Posterior vena cava (tissue), 2 donors: Measurements from ENCODE around the gene HSPB6. TPM values are rescaled to one million over a fixed set of nuclear protein-coding genes. Genes with fewer than 3 reads are reported as not detected.

Experiments used
- DNase-seq: peaks from one replicate; pipeline ENCODE4 v3.0.0-alpha.2; 2020; ENCODE audit warnings: low spot score
- intact Hi-C, 2 donors: fragments of 100-400 bp; cut with DNase I; formaldehyde crosslinking; loops; one replicate each; pipeline versions ENCODE4 v1.14.1 to v1.14.2; 2022 to 2023
- total RNA-seq, 2 donors: library from RNA; stranded (reverse); fragmentation: NEBNext Ultra II Directional; extraction: Animal tissue kit (Norgen Biotek cat#: 25700); gene quantifications; one replicate each; pipeline ENCODE4 v1.2.1, GENCODE V29; 2021
- donor health status: DM: yes; HTN: yes; CAD: no.
- donor health status: DM: yes; HTN: yes; CAD: no.

The HSPB6 gene
- total RNA-seq, 2 donors from 2014 or later: 290 to 412 TPM

DNA sequence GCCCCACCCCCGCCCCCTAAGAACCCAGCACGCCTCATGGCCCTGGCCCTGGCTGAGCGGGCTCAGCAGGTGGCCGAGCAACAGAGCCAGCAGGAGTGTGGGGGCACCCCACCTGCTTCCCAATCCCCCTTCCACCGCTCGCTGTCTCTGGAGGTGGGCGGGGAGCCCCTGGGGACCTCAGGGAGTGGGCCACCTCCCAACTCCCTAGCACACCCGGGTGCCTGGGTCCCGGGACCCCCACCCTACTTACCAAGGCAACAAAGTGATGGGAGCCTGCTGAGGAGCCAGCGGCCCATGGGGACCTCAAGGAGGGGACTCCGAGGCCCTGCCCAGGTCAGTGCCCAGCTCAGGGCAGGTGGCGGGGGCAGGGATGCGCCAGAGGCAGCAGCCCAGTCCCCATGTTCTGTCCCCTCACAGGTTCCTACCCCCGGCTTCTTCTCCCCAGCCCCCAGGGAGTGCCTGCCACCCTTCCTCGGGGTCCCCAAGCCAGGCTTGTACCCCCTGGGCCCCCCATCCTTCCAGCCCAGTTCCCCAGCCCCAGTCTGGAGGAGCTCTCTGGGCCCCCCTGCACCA, 30.5 kb upstream of the HSPB6 start:
- intact Hi-C loops: no loop called here
- no peak for DNase-seq

DNA sequence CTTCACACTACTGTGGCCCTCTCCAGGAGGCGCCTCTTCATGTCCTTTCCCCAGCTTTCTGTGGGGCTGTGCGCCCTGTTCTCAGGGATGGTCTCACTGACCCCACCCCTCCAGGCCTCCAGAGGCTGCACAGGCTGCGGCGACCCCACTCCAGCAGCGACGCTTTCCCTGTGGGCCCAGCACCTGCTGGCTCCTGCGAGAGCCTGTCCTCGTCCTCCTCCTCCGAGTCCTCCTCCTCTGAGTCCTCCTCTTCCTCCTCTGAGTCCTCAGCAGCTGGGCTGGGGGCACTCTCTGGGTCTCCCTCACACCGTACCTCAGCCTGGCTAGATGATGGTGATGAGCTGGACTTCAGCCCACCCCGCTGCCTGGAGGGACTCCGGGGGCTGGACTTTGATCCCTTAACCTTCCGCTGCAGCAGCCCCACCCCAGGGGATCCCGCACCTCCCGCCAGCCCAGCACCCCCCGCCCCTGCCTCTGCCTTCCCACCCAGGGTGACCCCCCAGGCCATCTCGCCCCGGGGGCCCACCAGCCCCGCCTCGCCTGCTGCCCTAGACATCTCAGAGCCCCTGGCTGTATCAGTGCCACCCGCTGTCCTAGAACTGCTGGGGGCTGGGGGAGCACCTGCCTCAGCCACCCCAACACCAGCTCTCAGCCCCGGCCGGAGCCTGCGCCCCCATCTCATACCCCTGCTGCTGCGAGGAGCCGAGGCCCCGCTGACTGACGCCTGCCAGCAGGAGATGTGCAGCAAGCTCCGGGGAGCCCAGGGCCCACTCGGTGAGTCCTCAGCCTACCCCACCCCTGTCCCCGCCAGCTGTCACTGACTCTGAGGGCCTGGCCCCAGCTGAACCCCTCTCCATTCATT, 29.7 kb upstream of the HSPB6 start:
- intact Hi-C loops: no loop called here
- no peak for DNase-seq

DNA sequence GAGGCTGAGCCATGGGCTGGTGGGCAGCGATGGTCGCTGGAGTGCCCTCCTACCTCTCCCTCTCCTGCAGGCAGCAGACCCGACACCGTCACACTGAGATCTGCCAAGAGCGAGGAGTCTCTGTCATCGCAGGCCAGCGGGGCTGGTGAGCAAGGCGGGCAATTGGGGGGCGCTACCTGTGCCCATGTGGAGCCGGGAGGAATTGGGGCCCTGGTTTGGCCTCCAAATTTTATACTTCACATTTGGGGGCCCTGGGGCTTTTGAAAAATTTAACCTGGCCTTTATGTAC, 28.5 kb upstream of the HSPB6 start:
- intact Hi-C loops: no loop called here

DNA sequence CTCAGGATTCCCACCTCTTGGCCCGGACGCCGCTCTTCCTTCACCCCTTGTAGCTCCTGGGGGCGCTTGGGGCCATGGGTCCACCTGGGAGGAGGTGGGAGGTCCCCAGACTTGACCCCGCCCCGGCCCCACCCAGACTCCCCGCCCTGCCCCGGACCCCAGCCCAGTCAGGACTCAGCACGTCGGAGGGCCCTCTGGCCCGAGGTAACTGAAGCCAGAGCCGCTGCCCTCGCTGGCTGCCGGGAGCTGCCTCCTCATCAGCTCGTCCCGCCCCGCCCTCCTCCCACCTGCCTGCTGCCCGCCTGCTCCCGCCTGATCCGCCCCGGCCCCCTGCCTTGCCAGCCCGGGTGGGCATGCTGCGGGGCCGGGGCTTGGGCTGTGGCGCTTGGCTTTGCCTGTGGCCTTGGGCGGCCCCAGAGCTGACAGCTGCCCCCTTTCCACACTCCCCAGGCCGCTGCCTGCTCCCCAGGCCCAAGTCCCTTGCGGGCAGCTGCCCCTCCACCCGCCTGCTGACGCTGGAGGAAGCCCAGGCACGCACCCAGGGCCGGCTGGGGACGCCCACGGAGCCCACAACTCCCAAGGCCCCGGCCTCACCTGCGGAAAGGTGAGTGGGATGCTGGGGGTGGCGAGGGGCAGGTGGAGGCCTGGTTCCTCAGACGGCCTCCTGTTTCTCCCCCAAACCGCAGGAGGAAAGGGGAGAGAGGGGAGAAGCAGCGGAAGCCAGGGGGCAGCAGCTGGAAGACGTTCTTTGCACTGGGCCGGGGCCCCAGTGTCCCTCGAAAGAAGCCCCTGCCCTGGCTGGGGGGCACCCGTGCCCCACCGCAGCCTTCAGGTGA, 27.9 kb upstream of the HSPB6 start:
- intact Hi-C loops: no loop called here
- no peak for DNase-seq

More for the DNA sequence above, 28.5 kb upstream of the HSPB6 start:
- no peak for DNase-seq

DNA sequence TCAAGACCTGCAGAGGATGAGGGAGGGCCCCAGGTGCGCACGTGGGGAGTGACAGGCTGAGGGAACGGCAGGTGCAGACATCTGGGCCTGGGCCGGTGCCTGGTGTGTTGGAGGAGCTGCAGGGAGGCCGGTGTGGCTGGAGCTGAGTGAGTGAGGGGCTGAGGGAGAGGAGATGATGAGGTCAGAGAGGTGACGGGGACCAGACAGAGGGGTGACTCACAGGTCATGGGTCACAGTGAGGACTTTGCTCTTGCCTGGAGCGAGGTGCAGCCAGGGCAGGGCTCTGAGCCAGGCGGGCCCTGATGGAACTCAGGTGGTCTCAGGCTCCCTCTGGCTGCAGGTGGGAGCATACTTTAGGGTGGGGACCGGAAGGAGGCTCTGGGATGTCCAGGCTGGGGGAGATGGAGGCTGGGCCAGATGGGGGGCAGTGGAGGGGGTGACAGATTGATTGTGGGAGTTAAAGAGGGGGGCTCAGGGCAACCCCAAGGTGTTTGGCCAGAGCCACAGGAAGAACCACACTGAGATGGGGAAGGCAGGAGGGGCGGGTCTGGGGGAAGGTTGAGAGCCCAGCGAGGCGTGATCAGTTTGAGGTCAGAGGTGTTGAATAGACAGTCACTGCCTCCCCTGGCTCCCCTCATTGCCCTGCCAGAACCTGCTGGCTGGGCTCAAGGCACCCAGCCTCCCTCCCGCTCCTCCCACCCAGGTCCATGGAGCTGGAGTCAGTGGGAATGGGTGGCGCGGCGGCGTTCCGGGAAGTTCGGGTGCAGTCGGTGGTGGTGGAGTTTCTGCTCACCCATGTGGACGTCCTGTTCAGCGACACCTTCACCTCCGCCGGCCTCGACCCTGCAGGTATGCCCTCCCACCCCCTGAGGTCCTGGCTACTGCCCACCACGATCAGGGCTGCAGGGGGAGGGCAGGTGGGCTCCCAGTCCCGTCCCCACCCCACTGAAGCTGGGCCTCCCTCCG, 26.9 kb upstream of the HSPB6 start:
- DNase-seq: no peak
- intact Hi-C loops: no loop called here

DNA sequence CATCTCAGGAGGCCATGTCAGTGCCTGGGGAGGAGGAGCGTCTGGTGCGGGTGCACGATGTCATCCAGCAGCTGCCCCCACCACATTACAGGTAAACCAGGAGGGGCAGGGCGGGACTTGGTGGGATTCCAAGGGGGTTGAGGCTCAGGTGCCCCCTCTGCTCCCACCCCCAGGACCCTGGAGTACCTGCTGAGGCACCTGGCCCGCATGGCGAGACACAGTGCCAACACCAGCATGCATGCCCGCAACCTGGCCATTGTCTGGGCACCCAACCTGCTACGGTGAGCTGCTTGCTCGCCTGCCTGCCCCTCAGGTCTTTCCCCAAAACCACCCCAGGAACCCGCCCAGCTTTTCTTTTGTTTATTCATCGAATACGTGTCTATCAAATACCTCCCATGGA, 25.8 kb upstream of the HSPB6 start:
- DNase-seq: no peak
- intact Hi-C loops: no loop called here

GRCh38 chr19:35781650-35782049, 24.8 kb upstream of the HSPB6 start:
- DNase-seq: no peak
- intact Hi-C loops: no loop called here

GRCh38 chr19:35780717-35781116, 23.9 kb upstream of the HSPB6 start:
- intact Hi-C loops: no loop called here
- DNase-seq: no peak

GRCh38 chr19:35780058-35780457, 23.2 kb upstream of the HSPB6 start:
- intact Hi-C loops: no loop called here

GRCh38 chr19:35779033-35779432, 22.2 kb upstream of the HSPB6 start:
- no peak for DNase-seq
- intact Hi-C loops: no loop called here

More at GRCh38 chr19:35780058-35780457, 23.2 kb upstream of the HSPB6 start:
- DNase-seq: no peak

DNA sequence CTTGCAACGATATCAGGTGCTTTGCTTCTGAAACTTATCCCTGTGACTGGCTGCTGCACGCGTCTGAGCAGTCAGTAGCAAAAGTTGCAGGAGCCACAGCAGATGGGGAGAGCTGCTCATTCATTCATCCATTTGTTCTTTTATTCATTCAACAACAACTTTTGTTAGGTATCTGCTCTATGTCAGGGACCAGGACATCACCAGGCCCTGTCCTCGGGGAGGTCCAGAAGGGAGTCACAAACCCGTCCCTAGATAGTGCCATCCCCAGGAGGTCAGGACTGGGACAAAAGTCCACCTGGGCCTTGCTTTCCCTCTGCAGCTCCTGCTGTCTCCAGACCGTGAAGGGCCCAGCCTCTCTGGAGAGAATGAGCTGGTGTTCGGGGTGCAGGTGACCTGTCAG, 21.1 kb upstream of the HSPB6 start:
- DNase-seq: no peak
- intact Hi-C loops: no loop called here

DNA sequence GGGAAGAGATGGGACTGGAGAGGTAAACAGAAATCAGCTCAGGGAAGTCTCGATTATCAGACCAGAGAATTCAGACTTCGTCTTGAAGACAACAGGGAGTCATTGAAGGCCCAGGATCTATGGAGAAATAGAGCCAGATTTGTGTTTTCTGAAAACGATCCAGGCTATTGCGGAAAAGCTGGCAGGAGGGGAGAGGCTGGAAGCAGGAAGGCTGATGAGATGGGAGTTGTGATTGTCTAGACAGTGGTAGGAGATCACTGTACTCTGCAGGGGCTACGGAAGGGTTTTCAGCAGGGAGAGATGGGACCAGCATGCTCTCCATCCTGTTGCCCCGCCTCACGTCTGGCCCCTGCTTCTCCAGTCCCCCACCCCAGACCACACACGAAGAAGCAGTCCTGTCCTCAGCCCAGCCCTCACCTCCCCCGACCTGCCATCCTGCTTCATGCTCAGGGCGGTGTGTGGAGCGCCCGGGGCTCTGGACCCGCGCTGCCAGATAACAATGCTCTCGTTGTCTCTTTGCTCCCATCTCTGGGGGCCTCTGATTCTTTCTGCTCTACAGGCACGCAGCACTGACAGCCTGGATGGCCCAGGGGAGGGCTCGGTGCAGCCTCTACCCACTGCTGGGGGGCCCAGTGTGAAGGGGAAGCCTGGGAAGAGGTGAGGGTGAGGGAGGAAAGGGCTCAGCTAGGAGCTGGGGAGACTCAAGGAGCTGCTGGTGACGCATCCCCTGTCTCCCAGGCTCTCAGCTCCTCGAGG, 20.4 kb upstream of the HSPB6 start:
- intact Hi-C loops: no loop called here
- no peak for DNase-seq

- intact Hi-C loops: no loop called here
- no peak for DNase-seq
Measured at GRCh38 chr19:35776102-35776788, 19.4 kb upstream of the HSPB6 start.

- peak; percentile 100 for DNase-seq
Measured at GRCh38 chr19:35775298-35776101, 18.7 kb upstream of the HSPB6 start, which contains the start of gene ARHGAP33. TSS of gene ARHGAP33 (plus strand) at chr19:35775564. CDS start at chr19:35775659, 95 bp downstream.

DNA sequence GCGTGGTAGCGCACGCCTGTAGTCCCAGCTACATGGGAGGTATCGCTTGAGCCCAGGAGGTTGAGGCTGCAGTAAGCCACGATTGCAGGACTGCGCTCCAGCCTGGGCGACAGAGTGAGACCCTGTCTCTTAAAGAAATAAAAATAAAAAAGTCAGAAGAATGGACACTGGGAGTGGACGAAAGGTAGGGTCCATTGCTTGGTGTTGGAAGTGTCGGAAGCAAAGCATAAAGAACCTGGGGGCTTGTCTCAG, 18.1 kb upstream of the HSPB6 start:
- intact Hi-C loops: no loop called here
- DNase-seq: no peak

More at GRCh38 chr19:35775298-35776101, 18.7 kb upstream of the HSPB6 start, which contains the start of gene ARHGAP33:
- intact Hi-C loops: no loop called here

DNA sequence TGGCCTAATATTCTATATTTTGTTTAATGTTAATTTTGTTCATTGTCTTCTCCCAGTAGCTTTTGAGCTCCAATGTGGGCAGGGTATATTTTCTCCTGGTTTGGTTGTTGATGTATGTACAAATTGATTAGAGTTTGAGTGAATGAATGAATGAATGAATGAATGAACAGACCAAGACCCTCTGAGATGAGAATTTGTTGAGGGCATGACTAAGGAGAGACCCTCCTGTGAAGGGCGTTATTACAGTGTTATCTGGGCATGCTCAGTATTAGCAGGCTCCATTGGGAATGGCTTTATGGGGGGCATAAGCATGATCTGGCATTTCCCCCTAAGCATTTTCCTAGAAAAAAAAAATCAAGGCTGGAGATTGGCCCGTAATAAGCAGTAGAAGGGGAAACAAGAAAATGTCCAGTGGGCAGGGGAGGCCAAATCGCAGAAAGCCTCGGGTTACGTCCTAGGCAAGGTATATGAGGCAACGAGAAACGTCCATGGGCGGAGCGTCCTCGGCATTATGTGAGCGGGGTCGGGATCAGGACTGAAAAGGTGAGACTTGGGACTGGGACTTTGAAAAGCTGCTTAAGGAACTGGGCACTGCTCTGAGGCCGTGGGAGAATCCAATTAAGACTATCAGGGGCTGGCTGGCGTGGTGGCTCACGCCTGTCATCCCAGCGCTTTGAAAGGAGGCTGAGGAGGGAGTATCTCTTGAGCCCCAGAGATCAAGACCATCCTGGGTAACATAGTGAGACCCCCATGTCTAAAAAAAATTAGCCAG, 17.6 kb upstream of the HSPB6 start:
- no peak for DNase-seq
- intact Hi-C loops: no loop called here
